ENCODE data around the gene SNCA.
A peak's percentile ranks its signal among the peaks of the same experiment; 100 is the strongest.

The SNCA gene

GRCh38 chr4:89752932-89753598 is 83.9 kb downstream of the SNCA start:
- peak; percentile 63 for DNase-seq

- DNase-seq: no peak
Observed at GRCh38 chr4:89751416-89751815, 85.5 kb downstream of the SNCA start.

DNA sequence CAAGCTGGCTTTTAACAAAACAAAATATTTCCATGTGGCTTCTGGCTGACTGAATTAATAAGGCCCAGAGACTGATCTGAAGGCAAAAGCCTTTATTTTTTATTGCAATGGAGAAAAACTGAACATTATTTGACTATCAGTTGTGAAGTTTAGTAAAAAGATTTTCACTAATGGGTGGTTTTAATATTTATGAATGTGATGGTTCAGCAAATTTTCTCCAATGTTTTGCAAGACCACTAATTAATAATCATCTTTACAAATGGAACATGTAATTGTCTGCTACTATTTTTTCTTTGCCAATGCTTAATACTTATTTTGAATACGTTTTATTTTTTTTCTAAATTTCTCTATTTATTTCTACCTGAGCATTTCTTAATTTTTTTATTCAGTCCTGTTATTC is 90.6 kb downstream of the SNCA start:
- DNase-seq: no peak

DNA sequence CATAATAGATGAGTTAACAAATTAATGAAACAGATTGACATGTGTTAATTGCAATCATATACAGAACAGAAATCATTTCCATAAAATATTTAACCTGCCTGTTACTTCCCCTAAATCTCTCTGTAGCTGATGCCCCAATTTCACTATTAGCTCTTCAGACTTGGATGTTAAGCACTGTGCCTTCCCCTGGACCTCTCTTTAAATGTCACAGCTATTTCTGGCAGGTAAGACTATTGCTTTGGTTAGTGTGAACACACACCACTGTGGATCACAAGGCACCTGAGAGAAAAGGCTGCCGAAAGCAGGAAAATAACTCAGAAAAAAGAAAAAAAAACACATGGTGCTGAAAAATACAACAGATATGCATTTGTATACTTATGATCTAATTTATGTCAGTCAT is 91.3 kb downstream of the SNCA start:
- no peak for DNase-seq

GRCh38 chr4:89744914-89745313 is 92.0 kb downstream of the SNCA start:
- no peak for DNase-seq

- no peak for DNase-seq
Observed at GRCh38 chr4:89741768-89742167, 95.2 kb downstream of the SNCA start.

GRCh38 chr4:89739311-89739988 is 97.5 kb downstream of the SNCA start:
- DNase-seq: no peak

GRCh38 chr4:89737888-89738287 is 99.1 kb downstream of the SNCA start:
- DNase-seq: peak; percentile 52

DNA sequence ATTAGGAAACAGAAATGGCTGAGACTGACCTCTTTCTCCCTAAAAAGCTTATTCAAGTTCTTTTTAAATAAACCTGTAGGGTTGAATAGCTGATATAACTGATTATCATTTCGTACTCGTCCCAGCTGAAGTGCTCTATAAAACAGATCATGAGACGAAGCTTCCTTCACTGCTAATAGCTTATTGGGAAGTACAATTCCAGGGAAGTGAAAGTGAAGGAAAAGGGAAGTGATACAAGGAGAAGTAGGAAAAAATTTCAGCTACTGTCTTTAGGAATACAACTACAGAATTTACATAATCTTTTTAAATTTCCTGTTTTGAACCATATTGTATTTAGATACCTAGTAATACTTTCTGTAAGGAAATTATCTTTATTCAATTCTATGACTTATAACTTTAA is 103.0 kb downstream of the SNCA start:
- no peak for DNase-seq

- no peak for DNase-seq
Observed at GRCh38 chr4:89727238-89727637, 109.7 kb downstream of the SNCA start.

DNA sequence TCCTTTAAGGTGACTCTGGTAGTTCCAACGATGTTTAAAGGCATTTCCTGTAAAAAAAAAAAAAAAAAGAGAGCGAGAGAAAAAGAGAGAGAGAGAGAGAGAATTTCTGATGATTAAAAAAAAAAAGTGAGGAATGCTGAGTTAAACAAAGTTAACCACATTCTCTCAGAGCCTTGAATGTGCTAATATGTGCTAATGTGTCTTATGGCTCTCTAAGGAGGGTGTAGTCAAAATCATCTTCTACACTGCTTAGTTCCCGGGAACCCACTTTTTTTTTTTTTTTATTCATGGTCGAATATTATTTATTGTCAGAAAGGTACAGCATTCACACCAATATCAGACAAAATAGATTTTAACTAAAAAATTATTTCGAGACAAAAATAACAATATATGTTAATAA is 111.7 kb downstream of the SNCA start:
- DNase-seq: no peak

DNA sequence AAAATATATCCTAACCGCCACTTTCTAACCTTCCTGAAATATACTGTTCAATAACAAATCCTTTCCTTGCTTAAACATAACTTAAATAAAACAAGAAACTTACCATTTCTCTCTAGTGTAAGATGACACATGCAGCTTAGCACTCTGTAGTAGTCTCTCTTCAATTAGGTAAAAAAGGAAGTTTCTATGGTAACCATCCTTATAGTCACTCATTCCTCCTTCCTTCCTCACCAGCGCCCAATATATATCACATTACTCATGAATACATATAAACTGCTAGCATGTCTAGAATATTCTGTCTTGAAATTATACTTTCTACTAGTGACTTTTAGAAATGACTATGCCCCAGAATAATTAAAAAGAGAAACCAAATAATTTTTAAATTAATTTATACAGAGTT is 112.2 kb downstream of the SNCA start:
- no peak for DNase-seq

DNA sequence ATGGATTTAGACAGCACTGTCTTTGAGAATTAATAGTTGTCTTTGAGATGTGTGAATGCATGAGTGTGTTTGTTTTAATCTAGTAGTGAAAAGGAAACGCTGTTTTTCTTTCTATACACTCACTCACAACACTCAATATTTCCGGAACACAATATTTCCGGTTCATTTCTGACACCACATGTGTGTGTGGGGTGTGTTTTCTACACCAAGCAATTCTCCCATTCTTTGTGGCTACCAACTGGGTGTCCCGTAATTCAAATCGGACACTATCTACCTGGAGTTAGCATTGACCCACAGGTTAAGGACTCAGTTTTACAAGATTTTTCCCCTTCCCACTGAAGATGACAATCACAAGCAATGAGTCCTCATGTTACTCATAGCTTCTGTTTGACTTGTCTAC is 113.9 kb downstream of the SNCA start:
- no peak for DNase-seq

DNA sequence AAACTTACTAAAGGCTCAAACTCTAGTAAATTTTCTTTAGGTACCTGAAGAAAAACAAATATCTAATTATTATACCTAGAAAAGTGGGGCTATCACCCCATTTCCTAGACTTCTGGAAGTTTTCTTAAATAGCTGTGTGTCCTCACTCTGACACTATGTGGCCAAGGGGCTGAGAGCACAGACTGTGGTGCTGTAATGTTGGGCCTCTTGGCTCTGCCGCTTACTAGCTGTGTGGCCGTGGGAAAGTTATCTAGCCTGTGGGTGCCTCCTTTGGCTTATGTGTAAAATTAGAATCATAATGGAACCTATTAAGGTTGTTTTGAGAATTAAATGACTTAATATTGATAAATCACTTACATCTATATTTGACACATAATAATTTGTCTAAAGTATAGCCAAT is 114.4 kb downstream of the SNCA start:
- DNase-seq: no peak

- no peak for DNase-seq
Observed at GRCh38 chr4:89720981-89721380, 116.0 kb downstream of the SNCA start.

DNA sequence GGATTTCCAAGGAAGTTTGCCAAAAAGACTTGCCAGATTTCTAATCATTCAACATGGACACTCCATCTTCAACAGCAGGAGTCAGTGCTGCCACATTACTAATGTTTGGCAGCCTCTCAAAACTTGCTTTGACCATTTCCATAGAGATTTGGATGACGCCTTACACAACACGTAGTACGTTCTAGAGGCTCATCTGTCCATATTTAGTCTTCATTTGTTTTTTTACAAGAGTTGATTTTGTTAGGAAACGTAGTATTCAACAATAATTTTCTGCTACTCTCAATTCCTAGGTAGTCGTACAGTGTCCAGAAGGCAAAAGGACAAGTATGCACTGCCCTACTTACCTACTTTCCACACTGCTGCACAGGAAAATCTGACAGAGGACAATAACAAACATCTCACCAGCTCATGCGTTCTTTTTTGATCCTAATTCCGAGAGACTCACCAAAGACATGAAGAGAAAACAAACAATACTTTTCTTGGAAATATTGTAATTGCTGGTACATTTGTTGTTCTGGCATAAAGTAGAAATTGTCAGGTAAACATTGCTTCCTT is 117.3 kb downstream of the SNCA start:
- DNase-seq: no peak

DNA sequence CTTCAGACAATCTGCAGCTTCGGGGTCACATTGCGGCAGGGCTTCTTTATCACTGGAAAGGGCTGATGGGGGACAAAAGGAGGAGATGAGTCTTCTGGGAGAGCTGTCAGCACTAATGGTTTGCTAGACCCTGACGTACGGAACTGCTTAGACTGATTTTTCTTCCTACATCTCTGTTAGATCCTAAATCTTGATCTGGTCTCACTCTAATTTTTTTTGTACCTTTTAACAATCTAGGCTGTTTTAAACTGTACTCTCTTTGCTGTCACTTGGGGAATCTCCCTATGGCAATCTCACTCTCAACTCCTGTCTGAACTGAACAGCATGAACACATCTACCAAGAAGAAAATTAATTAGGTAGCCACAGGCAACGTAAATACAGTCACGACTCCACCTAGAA is 120.1 kb downstream of the SNCA start:
- no peak for DNase-seq

DNA sequence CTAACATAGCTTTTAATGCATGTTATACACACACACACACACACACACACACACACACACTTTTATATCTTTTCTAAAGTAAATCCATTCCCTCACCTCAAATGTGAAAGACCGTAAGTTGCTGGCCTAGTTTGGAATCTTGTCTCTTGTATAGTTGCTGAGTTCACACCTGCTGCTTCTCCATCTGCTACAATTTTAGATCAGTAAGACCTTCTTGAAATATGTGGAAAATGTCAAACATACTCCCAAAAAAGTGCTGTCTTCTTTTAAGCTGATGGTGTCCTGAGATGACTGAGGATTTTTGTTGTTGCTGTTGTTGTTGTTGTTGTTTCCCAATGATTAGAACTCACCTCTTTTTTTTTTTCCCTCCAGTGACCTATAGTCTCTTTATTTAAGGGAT is 121.3 kb downstream of the SNCA start:
- no peak for DNase-seq

- DNase-seq: no peak
Observed at GRCh38 chr4:89712827-89713226, 124.1 kb downstream of the SNCA start.

- DNase-seq: no peak
Observed at GRCh38 chr4:89712141-89712540, 124.8 kb downstream of the SNCA start.

DNA sequence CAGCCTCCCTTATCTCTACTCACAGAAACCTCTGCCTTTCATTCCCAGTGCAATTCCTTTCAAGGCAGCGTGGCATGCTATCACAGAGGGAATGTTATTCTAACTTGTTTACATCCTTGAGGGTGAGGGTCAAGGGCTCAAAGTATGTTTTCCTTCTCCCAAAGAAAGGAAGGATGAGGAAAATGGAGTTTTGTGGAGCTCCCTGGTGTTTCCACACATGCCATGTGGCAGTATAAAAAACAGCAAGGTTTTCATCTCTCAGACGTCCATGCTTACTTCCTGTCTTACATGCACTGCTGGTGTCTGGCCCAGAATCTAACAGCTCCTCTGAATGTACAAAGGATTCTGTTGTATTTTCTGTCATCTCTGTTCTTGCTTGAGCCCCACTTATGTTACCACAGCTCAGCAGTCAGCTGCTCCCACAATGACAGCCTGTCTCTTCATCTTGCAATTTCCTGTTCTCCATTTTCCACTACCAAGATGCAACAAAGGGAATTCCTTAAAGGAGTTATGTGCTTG is 128.0 kb downstream of the SNCA start:
- DNase-seq: no peak

DNA sequence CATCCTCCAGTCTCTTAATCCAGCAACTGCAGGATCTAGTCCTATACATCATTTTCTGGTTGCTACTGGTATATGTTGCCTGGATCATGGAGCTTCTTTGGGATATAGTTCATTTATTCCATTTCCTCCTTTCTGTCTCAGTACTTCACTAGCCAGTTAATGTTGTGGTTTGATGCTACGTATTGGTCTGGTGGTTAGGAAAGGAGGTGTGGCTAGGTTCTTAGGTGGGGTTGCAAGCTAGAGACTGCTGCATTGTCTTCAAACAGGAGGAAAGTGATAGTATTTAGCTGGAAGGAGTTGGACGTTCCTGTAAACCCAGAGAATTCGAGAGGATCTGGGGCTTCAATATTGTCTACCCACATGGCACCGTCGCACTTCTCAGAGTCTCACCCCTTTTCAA is 129.5 kb downstream of the SNCA start:
- no peak for DNase-seq

GRCh38 chr4:89704651-89705395 is 132.1 kb downstream of the SNCA start:
- DNase-seq: peak; percentile 26

All from NCI-H1694 (cell line).